HEK293 (cell line): ENCODE data around the gene SAMD11.

Experiments used
- CTCF ChIA-PET: fragments of 350-600 bp; formaldehyde crosslinking; extraction: SDS; loops from one replicate; lab custom pipeline; 2021; ENCODE audit warnings: antibody characterized with exemption; lab: Yijun Ruan, JAX
- POLR2A ChIA-PET: fragments of 300-600 bp; formaldehyde crosslinking; extraction: SDS; loops from one replicate; lab custom pipeline; 2020; ENCODE audit warnings: antibody characterized with exemption, inconsistent platforms; lab: Yijun Ruan, JAX
- H3K27ac ChIP-seq: fragments of 200-500 bp; sonication (Bioruptor generic); 2 replicates; pipeline ENCODE4 v1.5.1; 2014; ENCODE audit warnings: low read depth, low read length, control low read depth, inconsistent platforms; ENCODE audit errors: extremely low read depth
- H3K36me3 ChIP-seq, 2 experiments: fragments of 200-500 bp in 1 of 2; sonication (Bioruptor generic) in 1 of 2; 1 replicate in 1 of 2; 2 replicates in 1 of 2; pipeline ENCODE4 v1.5.1; 2014 to 2017; ENCODE audit warnings: inconsistent platforms in 2 of 2, low read length in 2 of 2; ENCODE audit not compliant: control insufficient read depth in 2 of 2, insufficient read depth in 1 of 2
- H3K4me1 ChIP-seq: fragments of 200-500 bp; sonication (Bioruptor generic); 2 replicates; pipeline ENCODE4 v1.5.1; 2014; ENCODE audit warnings: mild to moderate bottlenecking, low read length, inconsistent platforms; ENCODE audit not compliant: control insufficient read depth, insufficient read depth
- H3K4me3 ChIP-seq: 2 replicates; pipeline ENCODE4 v1.5.1; 2011; ENCODE audit warnings: low read depth, mild to moderate bottlenecking, control low read depth, low read length, moderate library complexity
- H3K9me3 ChIP-seq: fragments of 200-500 bp; sonication (Bioruptor generic); 2 replicates; pipeline ENCODE4 v1.5.1; 2014; ENCODE audit warnings: low read depth, low read length, inconsistent platforms; ENCODE audit not compliant: control insufficient read depth, insufficient read depth
- GLIS2 ChIP-seq: fragments of 450-650 bp; formaldehyde crosslinking; IDR thresholded peaks from 2 replicates; pipeline ENCODE4 v1.5.1; 2016; ENCODE audit warnings: missing biosample characterization, missing genetic modification characterization
- OSR2 ChIP-seq: fragments of 450-650 bp; formaldehyde crosslinking; IDR thresholded peaks from 2 replicates; pipeline ENCODE4 v1.5.1; 2016; ENCODE audit warnings: missing biosample characterization, missing genetic modification characterization
- SETDB1 ChIP-seq: IDR thresholded peaks from one replicate; pipeline ENCODE4 v1.6.1; 2017; ENCODE audit warnings: mild to moderate bottlenecking, low read length, moderate library complexity, mixed read lengths; ENCODE audit not compliant: insufficient read length
- SP3 ChIP-seq: fragments of 450-650 bp; formaldehyde crosslinking; IDR thresholded peaks from 2 replicates; pipeline ENCODE4 v1.5.1; 2016; ENCODE audit warnings: missing biosample characterization, missing genetic modification characterization
- SP7 ChIP-seq: fragments of 450-650 bp; formaldehyde crosslinking; IDR thresholded peaks from 2 replicates; pipeline ENCODE4 v1.5.1; 2016; ENCODE audit warnings: missing biosample characterization, missing genetic modification characterization
- WT1 ChIP-seq: fragments of 450-650 bp; formaldehyde crosslinking; IDR thresholded peaks from 2 replicates; pipeline ENCODE4 v1.5.1; 2016; ENCODE audit warnings: missing biosample characterization, missing genetic modification characterization
- YY1 ChIP-seq: fragments of 450-650 bp; formaldehyde crosslinking; IDR thresholded peaks from 2 replicates; pipeline ENCODE4 v1.5.1; 2018; ENCODE audit warnings: missing biosample characterization, missing genetic modification characterization
- ZEB2 ChIP-seq: fragments of 450-650 bp; formaldehyde crosslinking; IDR thresholded peaks from 2 replicates; pipeline ENCODE4 v1.5.1; 2016; ENCODE audit warnings: missing biosample characterization, missing genetic modification characterization
- ZNF184 ChIP-seq: fragments of 450-650 bp; IDR thresholded peaks from 2 replicates; pipeline ENCODE4 v1.5.1; 2018; ENCODE audit warnings: missing biosample characterization, mild to moderate bottlenecking, missing genetic modification characterization
- ZNF26 ChIP-seq: fragments of 450-650 bp; formaldehyde crosslinking; IDR thresholded peaks from 2 replicates; pipeline ENCODE4 v1.5.1; 2016; ENCODE audit warnings: missing biosample characterization, missing genetic modification characterization
- ZNF335 ChIP-seq: fragments of 450-650 bp; formaldehyde crosslinking; conservative IDR thresholded peaks from 2 replicates; pipeline ENCODE4 v1.5.1; 2016; ENCODE audit warnings: missing biosample characterization, missing genetic modification characterization
- ZNF488 ChIP-seq: fragments of 450-650 bp; formaldehyde crosslinking; IDR thresholded peaks from 2 replicates; pipeline ENCODE4 v1.5.1; 2016; ENCODE audit warnings: missing biosample characterization, missing genetic modification characterization
- ZNF561 ChIP-seq: fragments of 450-650 bp; IDR thresholded peaks from 2 replicates; pipeline ENCODE4 v1.5.1; 2018; ENCODE audit warnings: missing biosample characterization, missing genetic modification characterization, borderline replicate concordance
- ZNF585B ChIP-seq: fragments of 450-650 bp; formaldehyde crosslinking; IDR thresholded peaks from 2 replicates; pipeline ENCODE4 v1.5.1; 2016; ENCODE audit warnings: missing biosample characterization, missing genetic modification characterization
- ZNF623 ChIP-seq: fragments of 450-650 bp; formaldehyde crosslinking; IDR thresholded peaks from 2 replicates; pipeline ENCODE4 v1.5.1; 2016; ENCODE audit warnings: missing biosample characterization, missing genetic modification characterization
- ZNF626 ChIP-seq: fragments of 450-650 bp; sonication (Bioruptor Pico); formaldehyde crosslinking; IDR thresholded peaks from 2 replicates; pipeline ENCODE4 v1.5.1; 2018; ENCODE audit warnings: missing biosample characterization, missing genetic modification characterization, inconsistent platforms
- ZNF639 ChIP-seq: fragments of 450-650 bp; formaldehyde crosslinking; IDR thresholded peaks from 2 replicates; pipeline ENCODE4 v1.5.1; 2016; ENCODE audit warnings: missing biosample characterization, missing genetic modification characterization
- ZNF660 ChIP-seq: fragments of 450-650 bp; IDR thresholded peaks from 2 replicates; pipeline ENCODE4 v1.5.1; 2018; ENCODE audit warnings: missing biosample characterization, mild to moderate bottlenecking, missing genetic modification characterization
- ZSCAN30 ChIP-seq: fragments of 450-650 bp; IDR thresholded peaks from 2 replicates; pipeline ENCODE4 v1.5.1; 2018; ENCODE audit warnings: missing biosample characterization, mild to moderate bottlenecking, missing genetic modification characterization, moderate library complexity
- ZSCAN4 ChIP-seq: fragments of 450-650 bp; formaldehyde crosslinking; IDR thresholded peaks from 2 replicates; pipeline ENCODE4 v1.5.1; 2017; ENCODE audit warnings: missing biosample characterization, missing genetic modification characterization

SAMD11 gene

GRCh38 chr1:904310-904950 lies 19.3 kb upstream of the SAMD11 start (continued):
- TF ChIP-seq ZEB2 (0 out of 2 replicates have a peak, but pooled peaks have one; percentile 49), ZNF561 (peak; percentile 55; the same call in 1 of the 2 replicates), ZNF585B (tag by site-specific recombination) (no peak), ZNF26 (tag by site-specific recombination) (no peak), ZSCAN30 (peak; percentile 98), WT1 (tag by site-specific recombination) (no peak), ZSCAN4 (tag by site-specific recombination) (no peak), SP3 (tag by site-specific recombination) (0 out of 2 replicates have a peak, but pooled peaks have one; percentile 16), ZNF184 (no peak), ZNF660 (tag by site-specific recombination) (peak; percentile 83), OSR2 (tag by site-specific recombination) (no peak), SP7 (tag by site-specific recombination) (peak; percentile 44; the same call in 1 of the 2 replicates), GLIS2 (0 out of 2 replicates have a peak, but pooled peaks have one; percentile 29), YY1 (peak; percentile 63), ZNF623 (tag by site-specific recombination) (no peak), ZNF626 (tag by site-specific recombination) (no peak)

- Histone ChIP-seq H3K9me3 (no peaks in the 10 kb centered on the region), H3K36me3 (no peaks in the 10 kb centered on the region), H3K27ac (no peak overlapping the region; the same call in 1 of the 2 replicates), H3K4me3 (no peak overlapping the region), H3K4me1 (peaks cover 5% of the 10 kb centered on the region; the same call in 1 of the 2 replicates)
- ChIA-PET CTCF (interaction anchor here (0.6 to 2.6 kb wide), 24 partner anchors 9 to 667 kb away, joined by 3 to 26 read pairs (median 4); partner anchors contain the start of gene NOC2L), POLR2A (interaction anchor here (0.6 to 3.6 kb wide), 5 partner anchors 14 to 40 kb away, joined by 5 to 47 read pairs (median 13); no protein-coding TSS in a partner anchor)
- TF ChIP-seq ZNF488 (tag by site-specific recombination) = no peak
- TF ChIP-seq ZNF335 (tag by site-specific recombination) = peak; percentile 39; the same call in 1 of the 2 replicates
- no peak for TF ChIP-seq SETDB1
- no peak for TF ChIP-seq ZNF639 (tag by site-specific recombination)
These were observed 18.5 kb upstream of the SAMD11 start for GRCh38 chr1:905071-905749.
